Lung (tissue), 12 donors: ENCODE measurements around the gene CNN3. TPM values are rescaled to one million over a fixed set of nuclear protein-coding genes. Genes with fewer than 3 reads are reported as not detected.

Source experiments
- ATAC-seq: fragments of 200-7000 bp; cut with Tn5 transposase; one replicate; pipeline ENCODE4 v1.9.1; 2020; ENCODE audit warnings: moderate number of reproducible peaks; ENCODE audit not compliant: insufficient read depth, low FRiP score
- DNase-seq, 3 donors: peaks; one replicate each; pipeline ENCODE4 v3.0.0-alpha.2; 2013 to 2017
- H3K27ac ChIP-seq, 2 donors: one replicate each; pipeline ENCODE4 v1.5.1; 2013; ENCODE audit warnings: mild to moderate bottlenecking in 2 of 2, moderate library complexity in 2 of 2, control low read depth in 1 of 2, inconsistent platforms in 1 of 2, low read depth in 1 of 2, low read length in 1 of 2
- H3K27me3 ChIP-seq, 3 donors: one replicate each; pipeline ENCODE4 v1.5.1; 2013; ENCODE audit warnings: low read length in 2 of 3; ENCODE audit not compliant: control insufficient read depth in 3 of 3, insufficient read depth in 3 of 3
- H3K36me3 ChIP-seq, 4 donors: one replicate each; pipeline ENCODE4 v1.5.1; 2013; ENCODE audit warnings: low read length in 4 of 4, mild to moderate bottlenecking in 1 of 4, moderate library complexity in 1 of 4; ENCODE audit not compliant: control insufficient read depth in 4 of 4, insufficient read depth in 4 of 4
- H3K4me1 ChIP-seq, 5 donors: one replicate each; pipeline ENCODE4 v1.5.1; 2013; ENCODE audit warnings: low read length in 5 of 5, mild to moderate bottlenecking in 2 of 5, moderate library complexity in 1 of 5; ENCODE audit not compliant: control insufficient read depth in 5 of 5, insufficient read depth in 5 of 5
- H3K4me3 ChIP-seq: one replicate; pipeline ENCODE4 v1.5.1; 2013; ENCODE audit warnings: mild to moderate bottlenecking, control low read depth, moderate library complexity
- H3K9ac ChIP-seq, 2 donors: one replicate each; pipeline ENCODE4 v1.5.1; 2013; ENCODE audit warnings: low read length in 2 of 2, control low read depth in 1 of 2; ENCODE audit not compliant: insufficient read depth in 1 of 2
- H3K9me3 ChIP-seq, 4 donors: one replicate each; pipeline ENCODE4 v1.5.1; 2013; ENCODE audit warnings: low read length in 3 of 4, mild to moderate bottlenecking in 1 of 4, moderate library complexity in 1 of 4; ENCODE audit not compliant: control insufficient read depth in 4 of 4, insufficient read depth in 3 of 4
- CTCF ChIP-seq: IDR thresholded peaks from 2 replicates; pipeline ENCODE4 v1.5.1; 2012; ENCODE audit warnings: mild to moderate bottlenecking; ENCODE audit errors: control extremely low read depth, extremely low read depth
- WGBS, 2 donors: extraction: QIAGEN DNeasy Blood & Tissue Kit; methylation state at CpG; one replicate each; pipeline ENCODE4 v1.1.7; 2013; 5-methylcytosine and 5-hydroxymethylcytosine counted together
- polyA plus RNA-seq, 2 donors: library from polyadenylated mRNA; stranded (reverse); fragments of 200-250 nt; gene quantifications; one replicate each; pipeline ENCODE4 v1.2.1, GENCODE V29; 2013
- total RNA-seq, 2 donors: library from RNA; depleted of rRNA in 1 of 2; stranded (reverse); fragments of >200 nt in 1 of 2; gene quantifications; one replicate each; pipeline ENCODE4 v1.2.1, GENCODE V29; 2014 to 2021
- donor health status: control.
- donor health status: control.
- donor health status: Bipolar disorder and iron deficiency.
- donor health status: healthy.
- donor health status: DM: yes; HTN: yes; CAD: no.

CNN3 gene
- total and polyA plus RNA-seq, 4 donors = 79.9 to 265 (median 182) TPM

DNA sequence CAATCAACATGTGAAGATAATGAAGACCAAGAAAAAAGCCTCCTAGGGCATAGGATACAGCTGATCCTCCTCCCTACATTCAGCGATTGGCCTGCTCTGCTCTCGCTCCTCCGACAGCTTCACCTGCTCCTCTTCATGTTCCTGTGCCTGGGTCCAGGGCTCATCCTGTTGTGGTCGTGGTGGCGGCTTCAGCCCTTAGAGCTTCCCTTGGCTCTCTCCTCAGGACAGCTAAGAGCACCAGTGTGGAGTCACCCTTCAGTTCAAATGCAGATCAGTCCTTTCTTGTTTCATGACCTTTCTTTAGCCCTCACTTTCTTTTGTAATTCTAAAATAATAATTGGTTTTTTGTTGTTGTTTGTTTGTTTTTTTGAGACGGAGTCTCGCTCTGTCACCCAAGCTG is 18.7 kb downstream of the CNN3 start:
- WGBS, 2 donors = 88 to 97% methylated on average over 7 of the region's 7 CpGs
- H3K4me1 ChIP-seq = peaks cover 0 to 20% (median 3%) of the 10 kb centered on the region in 5 donors
- DNase-seq = no peak

GRCh38 chr1:94907136-94907535 is 19.8 kb downstream of the CNN3 start:
- Histone ChIP-seq H3K27ac (no peak overlapping the region), H3K9me3 (no peaks in the 10 kb centered on the region), H3K27me3 (no peaks in the 10 kb centered on the region), H3K4me3 (no peak overlapping the region), H3K9ac (no peak overlapping the region), H3K36me3 (peaks cover 0 to 10% (median 6%) of the 10 kb centered on the region in 4 donors), H3K4me1 (peaks cover 0 to 17% (median 3%) of the 10 kb centered on the region in 5 donors)
- ATAC-seq (no peak), DNase-seq (no peak)
- no peak for TF ChIP-seq CTCF
- 71 to 80% methylated on average over 3 of the region's 3 CpGs for WGBS, 2 donors

More for the DNA sequence above, 18.7 kb downstream of the CNN3 start:
- no peak for ATAC-seq
- Histone ChIP-seq H3K4me3 (no peak overlapping the region), H3K9ac (no peak overlapping the region), H3K27me3 (no peaks in the 10 kb centered on the region), H3K9me3 (no peaks in the 10 kb centered on the region), H3K27ac (no peak overlapping the region), H3K36me3 (peaks cover 0 to 10% (median 1%) of the 10 kb centered on the region in 4 donors)
- no peak for TF ChIP-seq CTCF

GRCh38 chr1:94906382-94906781 is 20.5 kb downstream of the CNN3 start:
- no peak overlapping the region for H3K27ac ChIP-seq

More at GRCh38 chr1:94906382-94906781, 20.5 kb downstream of the CNN3 start:
- no peaks in the 10 kb centered on the region for H3K9me3 ChIP-seq
- no peak overlapping the region for H3K4me3 ChIP-seq
- WGBS, 2 donors = 73 to 76% methylated on average over 5 of the region's 5 CpGs
- no peak for TF ChIP-seq CTCF
- H3K36me3 ChIP-seq = peaks cover 4 to 15% (median 7%) of the 10 kb centered on the region in 4 donors
- H3K9ac ChIP-seq = no peak overlapping the region
- DNase-seq = no peak
- no peaks in the 10 kb centered on the region for H3K27me3 ChIP-seq
- ATAC-seq = no peak
- peaks cover 0 to 13% (median 3%) of the 10 kb centered on the region in 5 donors for H3K4me1 ChIP-seq
